ENCODE data around the gene RASGRP3. TPM values are rescaled to one million over a fixed set of nuclear protein-coding genes. Genes with fewer than 3 reads are reported as not detected.
A peak's percentile ranks its signal among the peaks of the same experiment; 100 is the strongest.

Gene RASGRP3
- total and polyA plus RNA-seq, 9 of the 15 experiments (the other 6 are each of a cell fraction or from before 2014, with no cell fraction given) = 0.18 to 1.7 (median 1.2) TPM

GRCh38 chr2:33476793-33477190 lies 343 bp downstream of the RASGRP3 start:
- TF ChIP-seq KAT7 (CRISPR knock-in tag; IDR thresholded peaks at IDR 0.05; ENCODE audit: borderline replicate concordance) (no peak), RBFOX2 (IDR thresholded peaks at IDR 0.05; ENCODE audit: low read depth, low read length) (peak; percentile 19; the same call in 1 of the 2 replicates), U2AF2 (optimal IDR thresholded peaks at IDR 0.05; ENCODE audit: low read depth, low read length) (no peak)
- TF ChIP-seq, protein P1, sequence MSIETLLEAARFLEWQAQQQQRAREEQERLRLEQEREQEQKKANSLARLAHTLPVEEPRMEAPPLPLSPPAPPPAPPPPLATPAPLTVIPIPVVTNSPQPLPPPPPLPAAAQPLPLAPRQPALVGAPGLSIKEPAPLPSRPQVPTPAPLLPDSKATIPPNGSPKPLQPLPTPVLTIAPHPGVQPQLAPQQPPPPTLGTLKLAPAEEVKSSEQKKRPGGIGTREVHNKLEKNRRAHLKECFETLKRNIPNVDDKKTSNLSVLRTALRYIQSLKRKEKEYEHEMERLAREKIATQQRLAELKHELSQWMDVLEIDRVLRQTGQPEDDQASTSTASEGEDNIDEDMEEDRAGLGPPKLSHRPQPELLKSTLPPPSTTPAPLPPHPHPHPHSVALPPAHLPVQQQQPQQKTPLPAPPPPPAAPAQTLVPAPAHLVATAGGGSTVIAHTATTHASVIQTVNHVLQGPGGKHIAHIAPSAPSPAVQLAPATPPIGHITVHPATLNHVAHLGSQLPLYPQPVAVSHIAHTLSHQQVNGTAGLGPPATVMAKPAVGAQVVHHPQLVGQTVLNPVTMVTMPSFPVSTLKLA (conservative IDR thresholded peaks at IDR 0.05) = 0 out of 4 replicates have a peak, but pooled peaks of 1 of the 2 experiments have one; percentile 9
- Histone ChIP-seq H4K20me1 (replicated peaks; ENCODE audit: control insufficient read depth, insufficient read depth, low read length) (no peaks in the 10 kb centered on the region), H3K9me3 (replicated peaks; ENCODE audit: control insufficient read depth, insufficient read depth, low read depth, low read length) (no peaks in the 10 kb centered on the region), H3K9me1 (ENCODE audit: control insufficient read depth, insufficient read depth, low read length) (no peaks in the 10 kb centered on the region), H3K79me2 (ENCODE audit: control insufficient read depth, insufficient read depth, low read length) (no peaks in the 10 kb centered on the region), H3K36me3 (ENCODE audit: control insufficient read depth, insufficient read depth, low read length) (no peaks in the 10 kb centered on the region), H3K4me1 (replicated peaks in 1 of 2; ENCODE audit: control insufficient read depth in 2 of 2, insufficient read depth in 2 of 2, low read length in 2 of 2) (peaks cover 10 to 41% of the 10 kb centered on the region in 2 experiments), H3K9ac (ENCODE audit: insufficient read depth in 1 of 2, low read depth in 2 of 2, low read length in 2 of 2) (peak overlapping the region in 1 of 2 experiments; percentile 52; a peak in 2 of 4 replicates), H3K4me3 (peak overlapping the region; percentile 40; the same call in 1 of the 2 replicates), H2AFZ (ENCODE audit: low read depth, low read length) (peak overlapping the region; percentile 89), H3K4me2 (ENCODE audit: insufficient read depth, low read length) (peak overlapping the region; percentile 90), H3K27me3 (ENCODE audit: control insufficient read depth in 2 of 2, insufficient read depth in 2 of 2, low read length in 2 of 2) (peaks cover 6 to 17% of the 10 kb centered on the region in 2 experiments), H3K27ac (ENCODE audit: extremely low read depth, low read depth, low read length) (no peak overlapping the region; the same call in 2 of the 3 replicates)
- ChIA-PET CTCF (ENCODE audit: low intra/inter-chr PET ratio) (interaction anchor here (1.3 kb wide), 1 partner anchor 106 kb away, joined by 4 read pairs; no protein-coding TSS in a partner anchor), POLR2A (no interaction called here)
- 5% methylated on average over 4 of the region's 4 CpGs for WGBS (ENCODE audit: insufficient coverage, low coverage, missing lambda C conversion rate)
- in situ Hi-C loops (cut with MboI) = no loop called here
- ATAC-seq (no peak), DNase-seq (ENCODE audit: extremely low read depth in 1 of 4, low spot score in 3 of 4) (no peak), FAIRE-seq (no peak)
- BruUV-seq (replicated peaks) = TSS peak; percentile 67
- intact Hi-C loops (cut with micrococcal nuclease) = no loop called here

Data from K562 (cell line).